Muscle of arm (tissue), 12 donors: ENCODE data around the gene IRF1. TPM values are rescaled to one million over a fixed set of nuclear protein-coding genes. Genes with fewer than 3 reads are reported as not detected.
"Not testable (repeated sequence)": the region's sequence is repeated elsewhere in the genome, so short reads cannot be mapped to it uniquely, and the experiment has no call there.

Experiments
- DNase-seq: peaks from one replicate; pipeline ENCODE4 v3.0.0-alpha.2; 2013
- polyA plus RNA-seq, 12 donors: library from polyadenylated mRNA; unstranded; fragments of 120-200 nt; gene quantifications; one replicate each; pipeline ENCODE4 v1.2.1, GENCODE V29; 2013; ENCODE audit not compliant: insufficient read length in 12 of 12

Gene IRF1
- polyA plus RNA-seq, 12 donors, result 5.6 to 22.8 (median 8.9) TPM; not detected in 1

- DNase-seq, result no peak
Measured at GRCh38 chr5:132488590-132488989, 2.0 kb downstream of the IRF1 start.

GRCh38 chr5:132487841-132488555 lies 2.6 kb downstream of the IRF1 start:
- DNase-seq, result no peak

- DNase-seq, result no peak
Measured at GRCh38 chr5:132487095-132487428, 3.5 kb downstream of the IRF1 start.

- DNase-seq, result no peak
Measured at GRCh38 chr5:132486318-132487094, 4.1 kb downstream of the IRF1 start.

- DNase-seq, result no peak
Measured at GRCh38 chr5:132485641-132486317, 4.8 kb downstream of the IRF1 start.

GRCh38 chr5:132484876-132485640 lies 5.5 kb downstream of the IRF1 start:
- not testable (repeated sequence) for DNase-seq

- no peak for DNase-seq
Measured at GRCh38 chr5:132484391-132484725, 6.2 kb downstream of the IRF1 start.

GRCh38 chr5:132483661-132484390 lies 6.7 kb downstream of the IRF1 start:
- no peak for DNase-seq

GRCh38 chr5:132483101-132483500 lies 7.5 kb downstream of the IRF1 start:
- DNase-seq, result no peak

- no peak for DNase-seq
Measured at GRCh38 chr5:132481596-132482211, 8.9 kb downstream of the IRF1 start.

- no peak for DNase-seq
Measured at GRCh38 chr5:132480893-132481595, 9.5 kb downstream of the IRF1 start.

- DNase-seq, result no peak
Measured at GRCh38 chr5:132480546-132480892, 10.1 kb downstream of the IRF1 start.

- no peak for DNase-seq
Measured at GRCh38 chr5:132480042-132480441, 10.5 kb downstream of the IRF1 start.

GRCh38 chr5:132479111-132479951 lies 11.2 kb downstream of the IRF1 start:
- DNase-seq, result no peak

- no peak for DNase-seq
Measured at GRCh38 chr5:132478366-132478871, 12.2 kb downstream of the IRF1 start.

- no peak for DNase-seq
Measured at GRCh38 chr5:132477784-132478365, 12.7 kb downstream of the IRF1 start.

- DNase-seq, result no peak
Measured at GRCh38 chr5:132476876-132477781, 13.4 kb downstream of the IRF1 start.
